ENCODE data around the gene NPBWR2. TPM values are rescaled to one million over a fixed set of nuclear protein-coding genes. Genes with fewer than 3 reads are reported as not detected.

The NPBWR2 gene
- total RNA-seq, 1 experiment from 2014 or later = not detected

DNA sequence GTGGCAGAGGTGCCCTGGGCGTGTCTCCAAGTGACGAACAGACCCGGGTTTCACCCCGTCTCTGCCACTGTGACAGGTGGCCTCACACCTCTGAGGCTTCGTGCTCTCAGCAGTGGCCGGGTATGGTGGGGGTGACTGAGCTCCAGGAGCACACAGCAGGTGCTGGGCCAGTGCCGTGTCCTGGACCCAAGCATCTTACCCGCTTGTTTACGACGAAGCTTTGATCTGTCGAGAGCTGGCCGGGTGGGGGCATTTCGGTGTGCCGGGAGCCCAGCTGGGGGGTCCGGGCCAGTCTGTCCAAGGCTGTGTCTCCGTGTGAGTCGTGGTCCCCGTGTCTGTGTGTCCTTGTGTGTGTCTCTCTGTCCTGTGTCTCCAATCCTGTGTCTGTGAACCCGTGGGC lies 16.0 kb downstream of the NPBWR2 start:
- ChIA-PET CTCF (no interaction called here), RAD21 (ENCODE audit: low non-redundant PET in 1 of 2, low total read pairs in 2 of 2, uncharacterized antibody in 2 of 2, unreplicated experiment in 2 of 2) (no interaction called here), POLR2A (no interaction called here)
- Histone ChIP-seq H2AFZ (ENCODE audit: low read depth, low read length, poor library complexity, severe bottlenecking) (no peak overlapping the region), H3K4me3 (replicated peaks in 1 of 2; ENCODE audit: low read depth in 1 of 2, low read length in 2 of 2) (no peak overlapping the region), H3K4me1 (ENCODE audit: control insufficient read depth in 1 of 2, insufficient read depth in 2 of 2, low read length in 2 of 2) (no peaks in the 10 kb centered on the region), H3K36me3 (ENCODE audit: control insufficient read depth in 1 of 2, insufficient read depth in 2 of 2, low read length in 2 of 2) (no peaks in the 10 kb centered on the region), H3K9me2 (ENCODE audit: insufficient read depth) (no peaks in the 10 kb centered on the region), H3K9me3 (ENCODE audit: control insufficient read depth in 1 of 2, insufficient read depth in 1 of 2, low read depth in 1 of 2, low read length in 2 of 2) (peaks cover 6% of the 10 kb centered on the region in 2 experiments; a peak in 2 of 4 replicates), H4K20me1 (ENCODE audit: insufficient read depth) (no peaks in the 10 kb centered on the region), H3K79me2 (ENCODE audit: insufficient read depth, low read length) (no peaks in the 10 kb centered on the region), H3K27me3 (ENCODE audit: insufficient read depth, low read length) (no peaks in the 10 kb centered on the region), H3K4me2 (ENCODE audit: low read length) (no peak overlapping the region), H3K27ac (ENCODE audit: low read depth, low read length) (no peak overlapping the region), H3K9ac (ENCODE audit: low read length) (no peak overlapping the region)
- ATAC-seq = no peak
- intact Hi-C loops (cut with micrococcal nuclease) = no loop called here
- TF ChIP-seq SRF (IDR thresholded peaks at IDR 0.05; ENCODE audit: low read depth) = no peak
- no peak for TF ChIP-seq ZNF274 (IDR thresholded peaks at IDR 0.05; ENCODE audit: low read depth, low read length)
- TF ChIP-seq EZH2 (IDR thresholded peaks at IDR 0.05) = no peak
- no peak for TF ChIP-seq EGR1 (IDR thresholded peaks at IDR 0.05; ENCODE audit: low read depth)
- no TSS peak for BruUV-seq (replicated peaks)
- no peak for DNase-seq (ENCODE audit: low read depth, low spot score)

DNA sequence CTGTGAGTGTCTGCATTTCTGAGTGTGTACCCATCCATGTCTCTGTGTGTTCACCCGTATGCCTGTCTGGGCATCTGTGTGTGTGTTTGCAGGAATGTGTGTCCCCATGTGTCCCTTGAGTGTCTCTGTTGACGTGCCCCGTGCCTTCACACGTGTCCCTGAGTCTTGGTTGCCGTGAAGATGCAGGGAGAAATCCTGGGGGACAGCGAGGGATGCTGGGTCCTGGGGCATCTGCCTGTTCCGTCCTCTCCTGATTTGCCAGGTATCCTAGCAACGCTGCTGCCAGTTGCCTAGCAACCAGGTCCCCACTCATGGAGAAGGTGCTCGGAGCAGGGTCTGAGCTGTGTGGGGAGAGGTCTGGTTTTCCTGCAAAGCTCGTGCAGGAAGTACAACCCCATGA lies 17.2 kb downstream of the NPBWR2 start:
- Histone ChIP-seq H3K27ac (ENCODE audit: low read depth, low read length) (no peak overlapping the region), H3K4me3 (replicated peaks in 1 of 2; ENCODE audit: low read depth in 1 of 2, low read length in 2 of 2) (no peak overlapping the region), H3K4me1 (ENCODE audit: control insufficient read depth in 1 of 2, insufficient read depth in 2 of 2, low read length in 2 of 2) (no peaks in the 10 kb centered on the region), H3K4me2 (ENCODE audit: low read length) (no peak overlapping the region), H2AFZ (ENCODE audit: low read depth, low read length, poor library complexity, severe bottlenecking) (no peak overlapping the region), H4K20me1 (ENCODE audit: insufficient read depth) (no peaks in the 10 kb centered on the region), H3K27me3 (ENCODE audit: insufficient read depth, low read length) (no peaks in the 10 kb centered on the region), H3K36me3 (ENCODE audit: control insufficient read depth in 1 of 2, insufficient read depth in 2 of 2, low read length in 2 of 2) (no peaks in the 10 kb centered on the region), H3K79me2 (ENCODE audit: insufficient read depth, low read length) (no peaks in the 10 kb centered on the region), H3K9ac (ENCODE audit: low read length) (no peak overlapping the region), H3K9me2 (ENCODE audit: insufficient read depth) (no peaks in the 10 kb centered on the region), H3K9me3 (ENCODE audit: control insufficient read depth in 1 of 2, insufficient read depth in 1 of 2, low read depth in 1 of 2, low read length in 2 of 2) (peaks cover 6% of the 10 kb centered on the region in 2 experiments; a peak in 2 of 4 replicates)
- TF ChIP-seq POLR2A (IDR thresholded peaks at IDR 0.05; ENCODE audit: borderline replicate concordance, extremely low read depth, insufficient read depth, insufficient read length) (no peak), ZNF274 (IDR thresholded peaks at IDR 0.05; ENCODE audit: low read depth, low read length) (no peak), YY1 (IDR thresholded peaks at IDR 0.05; ENCODE audit: extremely low read depth, insufficient replicate concordance, low read depth, low read length) (no peak), CEBPB (IDR thresholded peaks at IDR 0.05; ENCODE audit: low read depth) (no peak), RAD21 (IDR thresholded peaks at IDR 0.05; ENCODE audit: low read depth) (no peak), ELF1 (IDR thresholded peaks at IDR 0.05; ENCODE audit: borderline replicate concordance, low read depth) (no peak), EZH2phosphoT487 (IDR thresholded peaks at IDR 0.05; ENCODE audit: borderline replicate concordance) (no peak), SRF (IDR thresholded peaks at IDR 0.05; ENCODE audit: low read depth) (no peak), EGR1 (IDR thresholded peaks at IDR 0.05; ENCODE audit: low read depth) (no peak)
- TF ChIP-seq, protein P1, sequence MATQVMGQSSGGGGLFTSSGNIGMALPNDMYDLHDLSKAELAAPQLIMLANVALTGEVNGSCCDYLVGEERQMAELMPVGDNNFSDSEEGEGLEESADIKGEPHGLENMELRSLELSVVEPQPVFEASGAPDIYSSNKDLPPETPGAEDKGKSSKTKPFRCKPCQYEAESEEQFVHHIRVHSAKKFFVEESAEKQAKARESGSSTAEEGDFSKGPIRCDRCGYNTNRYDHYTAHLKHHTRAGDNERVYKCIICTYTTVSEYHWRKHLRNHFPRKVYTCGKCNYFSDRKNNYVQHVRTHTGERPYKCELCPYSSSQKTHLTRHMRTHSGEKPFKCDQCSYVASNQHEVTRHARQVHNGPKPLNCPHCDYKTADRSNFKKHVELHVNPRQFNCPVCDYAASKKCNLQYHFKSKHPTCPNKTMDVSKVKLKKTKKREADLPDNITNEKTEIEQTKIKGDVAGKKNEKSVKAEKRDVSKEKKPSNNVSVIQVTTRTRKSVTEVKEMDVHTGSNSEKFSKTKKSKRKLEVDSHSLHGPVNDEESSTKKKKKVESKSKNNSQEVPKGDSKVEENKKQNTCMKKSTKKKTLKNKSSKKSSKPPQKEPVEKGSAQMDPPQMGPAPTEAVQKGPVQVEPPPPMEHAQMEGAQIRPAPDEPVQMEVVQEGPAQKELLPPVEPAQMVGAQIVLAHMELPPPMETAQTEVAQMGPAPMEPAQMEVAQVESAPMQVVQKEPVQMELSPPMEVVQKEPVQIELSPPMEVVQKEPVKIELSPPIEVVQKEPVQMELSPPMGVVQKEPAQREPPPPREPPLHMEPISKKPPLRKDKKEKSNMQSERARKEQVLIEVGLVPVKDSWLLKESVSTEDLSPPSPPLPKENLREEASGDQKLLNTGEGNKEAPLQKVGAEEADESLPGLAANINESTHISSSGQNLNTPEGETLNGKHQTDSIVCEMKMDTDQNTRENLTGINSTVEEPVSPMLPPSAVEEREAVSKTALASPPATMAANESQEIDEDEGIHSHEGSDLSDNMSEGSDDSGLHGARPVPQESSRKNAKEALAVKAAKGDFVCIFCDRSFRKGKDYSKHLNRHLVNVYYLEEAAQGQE (IDR thresholded peaks at IDR 0.05; ENCODE audit: low read depth) = no peak
- TF ChIP-seq, protein P2, sequence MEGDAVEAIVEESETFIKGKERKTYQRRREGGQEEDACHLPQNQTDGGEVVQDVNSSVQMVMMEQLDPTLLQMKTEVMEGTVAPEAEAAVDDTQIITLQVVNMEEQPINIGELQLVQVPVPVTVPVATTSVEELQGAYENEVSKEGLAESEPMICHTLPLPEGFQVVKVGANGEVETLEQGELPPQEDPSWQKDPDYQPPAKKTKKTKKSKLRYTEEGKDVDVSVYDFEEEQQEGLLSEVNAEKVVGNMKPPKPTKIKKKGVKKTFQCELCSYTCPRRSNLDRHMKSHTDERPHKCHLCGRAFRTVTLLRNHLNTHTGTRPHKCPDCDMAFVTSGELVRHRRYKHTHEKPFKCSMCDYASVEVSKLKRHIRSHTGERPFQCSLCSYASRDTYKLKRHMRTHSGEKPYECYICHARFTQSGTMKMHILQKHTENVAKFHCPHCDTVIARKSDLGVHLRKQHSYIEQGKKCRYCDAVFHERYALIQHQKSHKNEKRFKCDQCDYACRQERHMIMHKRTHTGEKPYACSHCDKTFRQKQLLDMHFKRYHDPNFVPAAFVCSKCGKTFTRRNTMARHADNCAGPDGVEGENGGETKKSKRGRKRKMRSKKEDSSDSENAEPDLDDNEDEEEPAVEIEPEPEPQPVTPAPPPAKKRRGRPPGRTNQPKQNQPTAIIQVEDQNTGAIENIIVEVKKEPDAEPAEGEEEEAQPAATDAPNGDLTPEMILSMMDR (IDR thresholded peaks at IDR 0.05 in 2 of 3, conservative IDR thresholded peaks at IDR 0.05 in 1 of 3; ENCODE audit: borderline replicate concordance in 1 of 3, insufficient read depth in 1 of 3, low read depth in 2 of 3, low read length in 2 of 3) = no peak
- TF ChIP-seq, protein P3, sequence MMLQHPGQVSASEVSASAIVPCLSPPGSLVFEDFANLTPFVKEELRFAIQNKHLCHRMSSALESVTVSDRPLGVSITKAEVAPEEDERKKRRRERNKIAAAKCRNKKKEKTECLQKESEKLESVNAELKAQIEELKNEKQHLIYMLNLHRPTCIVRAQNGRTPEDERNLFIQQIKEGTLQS (IDR thresholded peaks at IDR 0.05) = no peak
- no TSS peak for BruUV-seq (replicated peaks)
- ChIA-PET RAD21 (ENCODE audit: low non-redundant PET in 1 of 2, low total read pairs in 2 of 2, uncharacterized antibody in 2 of 2, unreplicated experiment in 2 of 2) (no interaction called here), POLR2A (no interaction called here), CTCF (no interaction called here)
- DNase-seq (ENCODE audit: low read depth, low spot score) = no peak
- intact Hi-C loops (cut with micrococcal nuclease) = no loop called here
- no peak for ATAC-seq
